HCT116 (cell line): ENCODE results near the gene SNRPF. TPM values are rescaled to one million over a fixed set of nuclear protein-coding genes. Genes with fewer than 3 reads are reported as not detected.

Experiments
- ATAC-seq: fragments of 200-7000 bp; cut with Tn5 transposase; 2 replicates; pipeline ENCODE4 v1.9.1; 2020; ENCODE audit warnings: mild to moderate bottlenecking, moderate library complexity
- BruUV-seq: library from RNA; stranded (reverse); fragments of 400-500 nt; replicated peaks from 2 replicates; lab custom pipeline; 2021; lab: Mats Ljungman, UMichigan
- CTCF ChIA-PET: fragments of 300-600 bp; sonication (Branson Sonifier 250); formaldehyde crosslinking; loops from one replicate; lab custom pipeline; 2021; ENCODE audit warnings: antibody characterized with exemption; lab: Charles Lee
- POLR2A ChIA-PET: fragments of 300-600, 350-600 bp; sonication (Branson Sonifier 250); formaldehyde crosslinking; loops from one replicate; lab custom pipeline; 2021; ENCODE audit warnings: antibody characterized with exemption; lab: Charles Lee
- RAD21 ChIA-PET, 2 experiments: fragments of 300-600 bp; sonication (Branson Sonifier 250); formaldehyde crosslinking; loops; one replicate each; lab custom pipeline; 2023; ENCODE audit warnings: low total read pairs in 2 of 2; ENCODE audit not compliant: uncharacterized antibody in 2 of 2, unreplicated experiment in 2 of 2, low non-redundant PET in 1 of 2; lab: Charles Lee
- DNase-seq: peaks from one replicate; pipeline ENCODE4 v3.0.0-alpha.2; 2010; ENCODE audit warnings: low read depth, low spot score
- H2AFZ ChIP-seq: fragments of 200-600 bp; shearing (Covaris generic), sonication (generic); 2 replicates; pipeline ENCODE4 v1.6.1; 2017; ENCODE audit warnings: low read depth, mixed run types, mixed read lengths, antibody characterized with exemption, low read length; ENCODE audit not compliant: poor library complexity, severe bottlenecking
- H3K27ac ChIP-seq: 2 replicates; pipeline ENCODE4 v1.5.1; 2012; ENCODE audit warnings: low read depth, low read length
- H3K27me3 ChIP-seq: fragments of 200-600 bp; sonication (generic); 2 replicates; pipeline ENCODE4 v1.6.1; 2016; ENCODE audit warnings: mixed run types, low read length, mixed read lengths; ENCODE audit not compliant: insufficient read depth
- H3K36me3 ChIP-seq, 2 experiments: fragments of 200-500 bp in 1 of 2; fragments of 200-600 bp in 1 of 2; sonication (Bioruptor generic) in 1 of 2; sonication (generic) in 1 of 2; 2 replicates each; pipeline versions ENCODE4 v1.5.1 to v1.6.1; 2014 to 2016; ENCODE audit warnings: low read length in 2 of 2, inconsistent platforms in 1 of 2, mixed read lengths in 1 of 2, mixed run types in 1 of 2; ENCODE audit not compliant: insufficient read depth in 2 of 2, control insufficient read depth in 1 of 2
- H3K4me1 ChIP-seq, 2 experiments: fragments of 200-600 bp in 1 of 2; sonication (generic) in 1 of 2; 2 replicates each; pipeline versions ENCODE4 v1.5.1 to v1.6.1; 2012 to 2017; ENCODE audit warnings: low read length in 2 of 2, inconsistent platforms in 1 of 2, mild to moderate bottlenecking in 1 of 2, mixed read lengths in 1 of 2, mixed run types in 1 of 2, moderate library complexity in 1 of 2; ENCODE audit not compliant: insufficient read depth in 2 of 2, control insufficient read depth in 1 of 2
- H3K4me2 ChIP-seq: fragments of 200-600 bp; sonication (generic); 2 replicates; pipeline ENCODE4 v1.6.1; 2017; ENCODE audit warnings: mixed run types, low read length, mixed read lengths
- H3K4me3 ChIP-seq, 2 experiments: fragments of 200-600 bp in 1 of 2; sonication (generic) in 1 of 2; replicated peaks in 1 of 2; 2 replicates each; pipeline ENCODE4 v1.5.1; 2011 to 2016; ENCODE audit warnings: low read length in 2 of 2, control low read depth in 1 of 2, low read depth in 1 of 2, mild to moderate bottlenecking in 1 of 2, mixed read lengths in 1 of 2, mixed run types in 1 of 2
- H3K79me2 ChIP-seq: fragments of 200-600 bp; sonication (generic); 2 replicates; pipeline ENCODE4 v1.6.1; 2017; ENCODE audit warnings: mild to moderate bottlenecking, mixed run types, low read length, moderate library complexity, mixed read lengths; ENCODE audit not compliant: insufficient read depth
- H3K9ac ChIP-seq: fragments of 200-600 bp; sonication (generic); 2 replicates; pipeline ENCODE4 v1.6.1; 2016; ENCODE audit warnings: low read length, mixed read lengths
- H3K9me2 ChIP-seq: fragments of 200-600 bp; sonication (generic), shearing (Covaris generic); 2 replicates; pipeline ENCODE4 v1.6.1; 2017; ENCODE audit warnings: mixed run types, mild to moderate bottlenecking, moderate library complexity; ENCODE audit not compliant: insufficient read depth
- H3K9me3 ChIP-seq, 2 experiments: fragments of 200-500 bp in 1 of 2; fragments of 200-600 bp in 1 of 2; sonication (Bioruptor generic) in 1 of 2; sonication (generic) in 1 of 2; 2 replicates each; pipeline ENCODE4 v1.6.1; 2014 to 2017; ENCODE audit warnings: low read length in 2 of 2, mixed read lengths in 2 of 2, inconsistent platforms in 1 of 2, low read depth in 1 of 2, mild to moderate bottlenecking in 1 of 2, mixed run types in 1 of 2, moderate library complexity in 1 of 2; ENCODE audit not compliant: control insufficient read depth in 1 of 2, insufficient read depth in 1 of 2
- H4K20me1 ChIP-seq: fragments of 200-600 bp; sonication (generic), shearing (Covaris generic); 2 replicates; pipeline ENCODE4 v1.6.1; 2017; ENCODE audit warnings: mixed run types, mild to moderate bottlenecking, moderate library complexity; ENCODE audit not compliant: insufficient read depth
- ATF3 ChIP-seq: IDR thresholded peaks from 2 replicates; pipeline ENCODE4 v1.6.1; 2012
- CEBPB ChIP-seq: IDR thresholded peaks from 2 replicates; pipeline ENCODE4 v1.6.1; 2012; ENCODE audit warnings: low read depth
- CTCF ChIP-seq, 3 experiments: fragments of 200-600 bp in 1 of 3; sonication (generic) in 1 of 3; IDR thresholded peaks in 2 of 3; conservative IDR thresholded peaks in 1 of 3; 2 replicates each; pipeline ENCODE4 v1.5.1; 2012 to 2017; ENCODE audit warnings: low read depth in 2 of 3, low read length in 2 of 3, antibody characterized with exemption in 1 of 3, borderline replicate concordance in 1 of 3, control low read depth in 1 of 3, mild to moderate bottlenecking in 1 of 3, mixed read lengths in 1 of 3, mixed run types in 1 of 3, moderate library complexity in 1 of 3; ENCODE audit not compliant: insufficient read depth in 1 of 3
- EGR1 ChIP-seq: IDR thresholded peaks from 2 replicates; pipeline ENCODE4 v1.6.1; 2012; ENCODE audit warnings: low read depth
- ELF1 ChIP-seq: IDR thresholded peaks from 2 replicates; pipeline ENCODE4 v1.6.1; 2012; ENCODE audit warnings: low read depth, borderline replicate concordance
- EZH2 ChIP-seq: fragments of 200-600 bp; sonication (generic); IDR thresholded peaks from 2 replicates; pipeline ENCODE4 v1.6.1; 2017; ENCODE audit warnings: antibody characterized with exemption, mixed run types
- EZH2phosphoT487 ChIP-seq: fragments of 200-600 bp; IDR thresholded peaks from 2 replicates; pipeline ENCODE4 v1.6.1; 2018; ENCODE audit warnings: antibody characterized with exemption, borderline replicate concordance
- FOSL1 ChIP-seq: IDR thresholded peaks from 2 replicates; pipeline ENCODE4 v1.6.1; 2012; ENCODE audit warnings: low read depth
- JUND ChIP-seq: IDR thresholded peaks from 2 replicates; pipeline ENCODE4 v1.6.1; 2012
- POLR2A ChIP-seq: IDR thresholded peaks from 2 replicates; pipeline ENCODE4 v1.7.0; 2011; ENCODE audit warnings: borderline replicate concordance; ENCODE audit not compliant: insufficient read depth, insufficient read length; ENCODE audit errors: extremely low read depth
- POLR2AphosphoS5 ChIP-seq: IDR thresholded peaks from 2 replicates; pipeline ENCODE4 v1.6.1; 2011; ENCODE audit warnings: mild to moderate bottlenecking, low read depth, low read length, moderate library complexity
- RAD21 ChIP-seq: IDR thresholded peaks from 2 replicates; pipeline ENCODE4 v1.6.1; 2012; ENCODE audit warnings: low read depth, mild to moderate bottlenecking
- REST ChIP-seq: IDR thresholded peaks from 2 replicates; pipeline ENCODE4 v1.6.1; 2012; ENCODE audit warnings: low read depth
- SIN3A ChIP-seq: IDR thresholded peaks from 2 replicates; pipeline ENCODE4 v1.6.1; 2012; ENCODE audit warnings: low read depth
- SRF ChIP-seq: IDR thresholded peaks from 2 replicates; pipeline ENCODE4 v1.6.1; 2012; ENCODE audit warnings: low read depth
- TCF7L2 ChIP-seq: IDR thresholded peaks from 2 replicates; pipeline ENCODE4 v1.7.0; 2011; ENCODE audit warnings: borderline replicate concordance, inconsistent platforms; ENCODE audit not compliant: insufficient read depth, insufficient read length; ENCODE audit errors: extremely low read depth
- ZBTB33 ChIP-seq: IDR thresholded peaks from 2 replicates; pipeline ENCODE4 v1.6.1; 2011; ENCODE audit warnings: mild to moderate bottlenecking, low read length, moderate library complexity; ENCODE audit not compliant: insufficient replicate concordance; ENCODE audit errors: extremely low read depth
- intact Hi-C: fragments of 100-400 bp; cut with micrococcal nuclease; formaldehyde crosslinking; loops from 2 replicates; pipeline ENCODE4 v1.10.0; 2022
- total RNA-seq: library from RNA; stranded (reverse); gene quantifications from one replicate; pipeline ENCODE4 v1.2.1, GENCODE V29; 2021; ENCODE audit not compliant: unreplicated experiment

The SNRPF gene
- total RNA-seq, 1 experiment from 2014 or later = 56.3 TPM

- no peak overlapping the region for H3K9ac ChIP-seq
- no peaks in the 10 kb centered on the region for H3K9me2 ChIP-seq
- no peak overlapping the region for H3K27ac ChIP-seq
- CTCF ChIA-PET = no interaction called here
- intact Hi-C loops = no loop called here
- no peak overlapping the region for H2AFZ ChIP-seq
- H3K79me2 ChIP-seq = no peaks in the 10 kb centered on the region
- H4K20me1 ChIP-seq = no peaks in the 10 kb centered on the region
- DNase-seq (no peak), ATAC-seq (no peak)
- H3K9me3 ChIP-seq = no peaks in the 10 kb centered on the region
- POLR2A ChIA-PET = no interaction called here
- no peak overlapping the region for H3K4me3 ChIP-seq
- no peaks in the 10 kb centered on the region for H3K36me3 ChIP-seq
- no TSS peak for BruUV-seq
- H3K27me3 ChIP-seq = no peaks in the 10 kb centered on the region
- H3K4me1 ChIP-seq = peaks cover 7 to 26% of the 10 kb centered on the region in 2 experiments; a peak in 3 of 4 replicates
- RAD21 ChIA-PET = no interaction called here
- no peak overlapping the region for H3K4me2 ChIP-seq
- TF ChIP-seq EZH2phosphoT487 = no peak
- no peak for TF ChIP-seq EGR1
- no peak for TF ChIP-seq CTCF (IDR thresholded peaks at IDR 0.05 in 2 of 3, conservative IDR thresholded peaks at IDR 0.05 in 1 of 3; ENCODE audit: borderline replicate concordance in 1 of 3, insufficient read depth in 1 of 3, low read depth in 2 of 3, low read length in 2 of 3)
- no peak for TF ChIP-seq RAD21
- no peak for TF ChIP-seq SIN3A
- TF ChIP-seq FOSL1 = no peak
- TF ChIP-seq CEBPB = no peak
- TF ChIP-seq POLR2AphosphoS5 = no peak
- TF ChIP-seq TCF7L2 = no peak
- no peak for TF ChIP-seq REST
- TF ChIP-seq JUND = no peak
- no peak for TF ChIP-seq SRF
- no peak for TF ChIP-seq POLR2A
- no peak for TF ChIP-seq EZH2
- TF ChIP-seq ATF3 = no peak
- no peak for TF ChIP-seq ZBTB33
- no peak for TF ChIP-seq ELF1
- TF ChIP-seq, all 23 proteins: peak for 0
These were observed 20.6 kb upstream of the SNRPF start for GRCh38 chr12:95838125-95838524.
